Stomach (tissue), 4 donors: ENCODE results near the gene TK2.
A peak's percentile ranks its signal among the peaks of the same experiment; 100 is the strongest.

Experiments used
- EP300 ChIP-seq: sonication (generic); formaldehyde crosslinking; IDR thresholded peaks from one replicate; pipeline ENCODE4 v1.6.1; 2017; ENCODE audit warnings: antibody characterized with exemption
- POLR2A ChIP-seq, 4 donors: fragments of 450-650 bp; IDR thresholded peaks; one replicate each; pipeline ENCODE4 v1.6.1; 2016; ENCODE audit warnings: antibody characterized with exemption in 4 of 4, control low read depth in 2 of 4, mild to moderate bottlenecking in 1 of 4, moderate library complexity in 1 of 4
- POLR2AphosphoS5 ChIP-seq, 3 donors: sonication (generic); formaldehyde crosslinking; IDR thresholded peaks; one replicate each; pipeline ENCODE4 v1.6.1; 2016; ENCODE audit warnings: antibody characterized with exemption in 3 of 3
- TF ChIP-seq, protein P1 (sequence below), 7 experiments: fragments of 450-650 bp in 4 of 7; fragments of 200-600 bp in 3 of 7; sonication (generic) in 3 of 7; IDR thresholded peaks; one replicate each; pipeline ENCODE4 v1.5.1; 2016 to 2019; ENCODE audit warnings: antibody characterized with exemption in 7 of 7, control low read depth in 2 of 7, mild to moderate bottlenecking in 1 of 7

DNA sequence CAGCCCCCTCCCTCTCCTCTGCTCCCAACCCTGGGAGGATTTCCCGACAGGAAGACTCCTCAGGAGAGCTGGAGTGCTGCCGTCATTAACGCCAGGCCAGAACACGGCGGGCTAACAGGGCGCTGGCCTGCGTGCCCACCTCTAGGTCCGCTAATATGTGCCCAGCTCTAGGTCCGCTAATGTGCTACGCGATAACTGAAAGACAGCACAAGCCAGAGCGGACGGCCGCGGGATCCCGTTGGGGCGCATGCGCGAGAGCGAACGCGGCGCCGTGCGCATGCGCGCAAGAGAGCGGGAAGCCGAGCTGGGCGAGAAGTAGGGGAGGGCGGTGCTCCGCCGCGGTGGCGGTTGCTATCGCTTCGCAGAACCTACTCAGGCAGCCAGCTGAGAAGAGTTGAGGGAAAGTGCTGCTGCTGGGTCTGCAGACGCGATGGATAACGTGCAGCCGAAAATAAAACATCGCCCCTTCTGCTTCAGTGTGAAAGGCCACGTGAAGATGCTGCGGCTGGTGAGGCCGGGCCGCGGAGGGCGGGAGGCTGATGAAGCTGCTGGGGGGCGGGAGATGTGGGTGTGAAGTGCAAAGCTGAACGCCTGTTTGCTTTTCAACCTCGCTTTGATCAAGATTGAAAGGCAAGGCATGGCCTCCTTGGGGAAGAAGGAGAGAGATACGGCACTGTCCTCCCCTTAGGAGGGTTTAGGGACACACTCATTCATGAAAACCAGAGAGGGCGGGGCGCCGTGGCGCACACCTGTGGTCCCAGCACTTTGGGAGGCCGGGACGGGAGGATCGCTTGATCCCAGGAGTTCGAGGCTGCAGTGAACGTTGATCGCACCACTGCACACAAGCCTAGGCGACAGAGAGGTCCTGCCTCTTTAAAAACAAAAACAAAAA is 2.6 kb upstream of the TK2 start, which contains the start of gene CKLF:
- TF ChIP-seq, protein P1, sequence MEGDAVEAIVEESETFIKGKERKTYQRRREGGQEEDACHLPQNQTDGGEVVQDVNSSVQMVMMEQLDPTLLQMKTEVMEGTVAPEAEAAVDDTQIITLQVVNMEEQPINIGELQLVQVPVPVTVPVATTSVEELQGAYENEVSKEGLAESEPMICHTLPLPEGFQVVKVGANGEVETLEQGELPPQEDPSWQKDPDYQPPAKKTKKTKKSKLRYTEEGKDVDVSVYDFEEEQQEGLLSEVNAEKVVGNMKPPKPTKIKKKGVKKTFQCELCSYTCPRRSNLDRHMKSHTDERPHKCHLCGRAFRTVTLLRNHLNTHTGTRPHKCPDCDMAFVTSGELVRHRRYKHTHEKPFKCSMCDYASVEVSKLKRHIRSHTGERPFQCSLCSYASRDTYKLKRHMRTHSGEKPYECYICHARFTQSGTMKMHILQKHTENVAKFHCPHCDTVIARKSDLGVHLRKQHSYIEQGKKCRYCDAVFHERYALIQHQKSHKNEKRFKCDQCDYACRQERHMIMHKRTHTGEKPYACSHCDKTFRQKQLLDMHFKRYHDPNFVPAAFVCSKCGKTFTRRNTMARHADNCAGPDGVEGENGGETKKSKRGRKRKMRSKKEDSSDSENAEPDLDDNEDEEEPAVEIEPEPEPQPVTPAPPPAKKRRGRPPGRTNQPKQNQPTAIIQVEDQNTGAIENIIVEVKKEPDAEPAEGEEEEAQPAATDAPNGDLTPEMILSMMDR (IDR thresholded peaks at IDR 0.05) = no peak
- peak; percentile 83 to 94 (median 90) for TF ChIP-seq POLR2AphosphoS5 (IDR thresholded peaks at IDR 0.05)
- no peak for TF ChIP-seq POLR2A (IDR thresholded peaks at IDR 0.05)
- TF ChIP-seq EP300 = no peak
